ENCODE measurements around the gene P3H4.

- TF ChIP-seq TAF1 (IDR thresholded peaks at IDR 0.05; ENCODE audit: borderline replicate concordance, low read depth, low read length) = no peak
- TF ChIP-seq POLR2A (IDR thresholded peaks at IDR 0.05; ENCODE audit: low read depth, low read length) = no peak
- no peak for TF ChIP-seq POLR2AphosphoS5 (IDR thresholded peaks at IDR 0.05; ENCODE audit: low read depth, low read length)
These were observed 45.6 kb downstream of the P3H4 start for GRCh38 chr17:41766135-41766534.

All from GM12892 (cell line).